OCI-LY7 (cell line): Measurements from ENCODE around the gene RTL10. TPM values are rescaled to one million over a fixed set of nuclear protein-coding genes. Genes with fewer than 3 reads are reported as not detected.

ENCODE experiments used
- BruUV-seq: library from RNA; stranded (reverse); fragments of 400-500 nt; replicated peaks from 2 replicates; lab custom pipeline; 2021; lab: Mats Ljungman, UMichigan
- CTCF ChIA-PET: fragments of 300-600 bp; sonication (Branson Sonifier 250); formaldehyde crosslinking; loops from one replicate; lab custom pipeline; 2022; ENCODE audit warnings: antibody characterized with exemption; ENCODE audit not compliant: unreplicated experiment; lab: Charles Lee
- POLR2A ChIA-PET: fragments of 300-600 bp; sonication (Branson Sonifier 250); formaldehyde crosslinking; loops from one replicate; lab custom pipeline; 2022; ENCODE audit warnings: antibody characterized with exemption; lab: Charles Lee
- DNase-seq: peaks from one replicate; pipeline ENCODE4 v3.0.0-alpha.2; 2015; ENCODE audit warnings: low spot score
- H2AFZ ChIP-seq: fragments of 200-600 bp; sonication (generic), shearing (Covaris generic); 2 replicates; pipeline ENCODE4 v1.6.1; 2014; ENCODE audit warnings: mild to moderate bottlenecking, antibody characterized with exemption, low read length, moderate library complexity
- H3K27ac ChIP-seq: fragments of 200-600 bp; sonication (generic); 2 replicates; pipeline ENCODE4 v1.5.1; 2014; ENCODE audit warnings: mixed run types, low read depth, mild to moderate bottlenecking, moderate library complexity, low read length, inconsistent platforms; ENCODE audit not compliant: poor library complexity, severe bottlenecking
- H3K36me3 ChIP-seq: fragments of 200-600 bp; sonication (generic); 2 replicates; pipeline ENCODE4 v1.6.1; 2014; ENCODE audit warnings: mild to moderate bottlenecking, antibody characterized with exemption, low read length, moderate library complexity, mixed read lengths; ENCODE audit not compliant: insufficient read depth
- H3K4me1 ChIP-seq: fragments of 200-600 bp; sonication (generic); 2 replicates; pipeline ENCODE4 v1.5.1; 2014; ENCODE audit warnings: mild to moderate bottlenecking, low read length; ENCODE audit not compliant: insufficient read depth, poor library complexity, severe bottlenecking
- H3K4me2 ChIP-seq: fragments of 200-600 bp; sonication (generic); 2 replicates; pipeline ENCODE4 v1.6.1; 2014; ENCODE audit warnings: mild to moderate bottlenecking, low read length
- H3K4me3 ChIP-seq: fragments of 200-600 bp; sonication (generic); 2 replicates; pipeline ENCODE4 v1.5.1; 2014; ENCODE audit warnings: mild to moderate bottlenecking, low read depth, low read length; ENCODE audit not compliant: poor library complexity, severe bottlenecking
- H3K79me2 ChIP-seq: fragments of 200-600 bp; sonication (generic); 2 replicates; pipeline ENCODE4 v1.6.1; 2016; ENCODE audit warnings: low read depth, mild to moderate bottlenecking, low read length, moderate library complexity, mixed read lengths; ENCODE audit not compliant: insufficient read depth
- H3K9me2 ChIP-seq: fragments of 200-600 bp; sonication (generic); 2 replicates; pipeline ENCODE4 v1.6.1; 2016; ENCODE audit warnings: mild to moderate bottlenecking, low read length, mixed read lengths; ENCODE audit not compliant: insufficient read depth
- H3K9me3 ChIP-seq: fragments of 200-600 bp; sonication (generic); 2 replicates; pipeline ENCODE4 v1.6.1; 2014; ENCODE audit warnings: mild to moderate bottlenecking, mixed run types, low read length, mixed read lengths
- H4K20me1 ChIP-seq: fragments of 200-600 bp; sonication (generic); 2 replicates; pipeline ENCODE4 v1.6.1; 2014; ENCODE audit warnings: mild to moderate bottlenecking, antibody characterized with exemption, low read length, moderate library complexity, mixed read lengths; ENCODE audit not compliant: insufficient read depth
- CTCF ChIP-seq: fragments of 200-600 bp; sonication (generic); conservative IDR thresholded peaks from 2 replicates; pipeline ENCODE4 v1.5.1; 2014; ENCODE audit warnings: mild to moderate bottlenecking, antibody characterized with exemption, low read length, moderate library complexity, mixed read lengths
- EZH2phosphoT487 ChIP-seq: fragments of 200-600 bp; sonication (generic); IDR thresholded peaks from 2 replicates; pipeline ENCODE4 v1.6.1; 2018; ENCODE audit warnings: low read depth, borderline replicate concordance, mild to moderate bottlenecking, mixed run types, antibody characterized with exemption, low read length, moderate library complexity, mixed read lengths
- intact Hi-C: fragments of 100-400 bp; cut with micrococcal nuclease; formaldehyde crosslinking; loops from one replicate; pipeline ENCODE4 v1.10.0; 2022; ENCODE audit not compliant: unreplicated experiment
- total RNA-seq, 2 experiments: library from RNA; depleted of rRNA in 1 of 2; stranded (reverse); fragments of >200 nt in 1 of 2; shearing (Covaris generic) in 1 of 2; gene quantifications; 2 replicates each; pipeline ENCODE4 v1.2.3, GENCODE V29; 2014 to 2022

Gene RTL10
- total RNA-seq, 2 experiments from 2014 or later: 26.2 to 28.2 TPM

- Histone ChIP-seq H3K9me2 (no peaks in the 10 kb centered on the region), H4K20me1 (no peaks in the 10 kb centered on the region), H3K4me3 (no peak overlapping the region), H2AFZ (no peak overlapping the region), H3K27ac (no peak overlapping the region), H3K9me3 (no peaks in the 10 kb centered on the region), H3K4me1 (peaks cover 7% of the 10 kb centered on the region), H3K36me3 (peaks cover 8% of the 10 kb centered on the region), H3K79me2 (0 out of 2 replicates have a peak, but pooled peaks cover 7% of the 10 kb centered on the region), H3K4me2 (no peak overlapping the region)
- TF ChIP-seq EZH2phosphoT487 (no peak), CTCF (no peak)
- BruUV-seq: no TSS peak
- POLR2A ChIA-PET: no interaction called here
- CTCF ChIA-PET: no interaction called here
- intact Hi-C loops: no loop called here
- no peak for DNase-seq
These were observed 26.7 kb downstream of the RTL10 start for GRCh38 chr22:19828035-19828401.

GRCh38 chr22:19827341-19828034 is 27.2 kb downstream of the RTL10 start:
- no peaks in the 10 kb centered on the region for H4K20me1 ChIP-seq
- no peaks in the 10 kb centered on the region for H3K9me3 ChIP-seq
- BruUV-seq: no TSS peak
- no peak overlapping the region for H3K4me3 ChIP-seq
- no peak overlapping the region for H2AFZ ChIP-seq
- H3K79me2 ChIP-seq: 0 out of 2 replicates have a peak, but pooled peaks cover 7% of the 10 kb centered on the region
- ChIA-PET CTCF (no interaction called here), POLR2A (no interaction called here)
- DNase-seq: no peak
- H3K4me2 ChIP-seq: no peak overlapping the region
- TF ChIP-seq CTCF (no peak), EZH2phosphoT487 (no peak)
- H3K36me3 ChIP-seq: peaks cover 8% of the 10 kb centered on the region
- intact Hi-C loops: no loop called here
- no peak overlapping the region for H3K27ac ChIP-seq
- peaks cover 2% of the 10 kb centered on the region for H3K4me1 ChIP-seq
- no peaks in the 10 kb centered on the region for H3K9me2 ChIP-seq

GRCh38 chr22:19826619-19826950 is 28.1 kb downstream of the RTL10 start:
- intact Hi-C loops: no loop called here
- H3K79me2 ChIP-seq: 0 out of 2 replicates have a peak, but pooled peaks cover 7% of the 10 kb centered on the region

More at GRCh38 chr22:19826619-19826950, 28.1 kb downstream of the RTL10 start:
- no peaks in the 10 kb centered on the region for H3K4me1 ChIP-seq
- DNase-seq: no peak
- H3K9me2 ChIP-seq: no peaks in the 10 kb centered on the region
- TF ChIP-seq EZH2phosphoT487 (no peak), CTCF (no peak)
- H3K4me3 ChIP-seq: no peak overlapping the region
- peaks cover 8% of the 10 kb centered on the region for H3K36me3 ChIP-seq
- BruUV-seq: no TSS peak
- no peaks in the 10 kb centered on the region for H4K20me1 ChIP-seq
- ChIA-PET POLR2A (no interaction called here), CTCF (no interaction called here)
- no peak overlapping the region for H2AFZ ChIP-seq
- no peaks in the 10 kb centered on the region for H3K9me3 ChIP-seq
- H3K4me2 ChIP-seq: no peak overlapping the region
- H3K27ac ChIP-seq: no peak overlapping the region
